Activated CD4-positive, alpha-beta T cell treated with anti-CD3 and anti-CD28 coated beads for 36 hours (primary cell): ENCODE measurements around the gene ART4. TPM values are rescaled to one million over a fixed set of nuclear protein-coding genes. Genes with fewer than 3 reads are reported as not detected.
A peak's percentile ranks its signal among the peaks of the same experiment; 100 is the strongest.

Source experiments
- ATAC-seq: fragments of 200-7000 bp; cut with Tn5 transposase; one replicate; pipeline ENCODE4 v1.10.0; 2021; ENCODE audit warnings: mild to moderate bottlenecking, moderate library complexity
- CTCF ChIA-PET: fragments of 350-600 bp; sonication (Branson Sonifier 250); formaldehyde crosslinking; loops from one replicate; lab custom pipeline; 2021; ENCODE audit warnings: antibody characterized with exemption; lab: Charles Lee
- POLR2A ChIA-PET: fragments of 350-600 bp; sonication (Branson Sonifier 250); formaldehyde crosslinking; loops from one replicate; lab custom pipeline; 2021; ENCODE audit warnings: antibody characterized with exemption, inconsistent platforms; lab: Charles Lee
- DNase-seq: peaks from one replicate; pipeline ENCODE4 v3.0.0-alpha.2; 2020
- H3K27ac Mint-ChIP-seq: one replicate; pipeline ENCODE4 v1.8.0; 2021; ENCODE audit warnings: mixed read lengths
- H3K27me3 Mint-ChIP-seq: one replicate; pipeline ENCODE4 v1.8.0; 2021; ENCODE audit warnings: mixed read lengths
- H3K36me3 Mint-ChIP-seq: one replicate; pipeline ENCODE4 v1.8.0; 2021; ENCODE audit warnings: low read depth, mixed read lengths
- H3K4me1 Mint-ChIP-seq: one replicate; pipeline ENCODE4 v1.8.0; 2021; ENCODE audit warnings: mixed read lengths
- H3K4me3 Mint-ChIP-seq: one replicate; pipeline ENCODE4 v1.8.0; 2021; ENCODE audit warnings: mild to moderate bottlenecking, moderate library complexity, mixed read lengths
- H3K9me3 Mint-ChIP-seq: one replicate; pipeline ENCODE4 v1.8.0; 2021; ENCODE audit warnings: low read depth, mixed read lengths
- intact Hi-C, 2 experiments: fragments of 100-400 bp; cut with DNase I in 1 of 2; cut with micrococcal nuclease in 1 of 2; formaldehyde crosslinking; loops; one replicate each; pipeline versions ENCODE4 v1.14.2 to v1.15.1; 2022 to 2024; cut with DNase I, micrococcal nuclease
- total RNA-seq, 2 experiments: library from RNA; stranded (reverse); gene quantifications; one replicate each; pipeline ENCODE4 v1.2.3, GENCODE V29; 2021

Gene ART4
- total RNA-seq, result not detected

- ChIA-PET CTCF (interaction anchor here (0.7 to 7.4 kb wide), 8 partner anchors 9 to 157 kb away, joined by 3 to 85 read pairs (median 3); no protein-coding TSS in a partner anchor), POLR2A (no interaction called here)
- Mint-ChIP-seq H3K27ac (no peak within 1 kb of the TSS), H3K4me1 (peaks cover 11% of the 10 kb centered on the region), H3K4me3 (no peak within 1 kb of the TSS), H3K9me3 (no peaks in the 10 kb centered on the region), H3K27me3 (peaks cover 2% of the 10 kb centered on the region), H3K36me3 (no peaks in the 10 kb centered on the region)
- DNase-seq (no peak), ATAC-seq (no peak)
- intact Hi-C loops, result loop anchor here (10.0 kb wide), 3 partner anchors 381 to 681 kb away; partner anchors contain the start of gene RERG (in 1 of the 2)
Measured at GRCh38 chr12:14843425-14843887, at the start of gene ART4. ART4 (minus strand) TSS chr12:14843526; CDS start chr12:14843113, 413 bp downstream.

GRCh38 chr12:14892726-14893505 lies 49.6 kb upstream of the ART4 start:
- Mint-ChIP-seq H3K36me3 (no peaks in the 10 kb centered on the region), H3K4me1 (no peaks in the 10 kb centered on the region), H3K27ac (no peak overlapping the region), H3K4me3 (no peak overlapping the region), H3K27me3 (peaks cover 4% of the 10 kb centered on the region), H3K9me3 (no peaks in the 10 kb centered on the region)
- CTCF ChIA-PET, result interaction anchor here (1.5 to 2.2 kb wide), 2 partner anchors 102 to 263 kb away, joined by 6 to 11 read pairs; no protein-coding TSS in a partner anchor
- DNase-seq, result no peak
- intact Hi-C loops, result no loop called here
- no peak for ATAC-seq
- POLR2A ChIA-PET, result no interaction called here

- Mint-ChIP-seq H3K27ac (no peak overlapping the region), H3K4me3 (no peak overlapping the region), H3K36me3 (no peaks in the 10 kb centered on the region), H3K27me3 (peaks cover 9% of the 10 kb centered on the region), H3K9me3 (no peaks in the 10 kb centered on the region), H3K4me1 (peaks cover under 1% of the 10 kb centered on the region)
- ChIA-PET CTCF (no interaction called here), POLR2A (no interaction called here)
- ATAC-seq (no peak), DNase-seq (no peak)
- intact Hi-C loops, result no loop called here
Measured at GRCh38 chr12:14890701-14891100, 47.4 kb upstream of the ART4 start.

- DNase-seq, result no peak
- CTCF ChIA-PET, result interaction anchor here (0.6 to 1.6 kb wide), 2 partner anchors 109 to 164 kb away, joined by 3 to 5 read pairs; no protein-coding TSS in a partner anchor
- ATAC-seq, result no peak
- H3K4me3 Mint-ChIP-seq, result no peak overlapping the region
- no peak overlapping the region for H3K27ac Mint-ChIP-seq
- no peaks in the 10 kb centered on the region for H3K36me3 Mint-ChIP-seq
- intact Hi-C loops, result no loop called here
- H3K9me3 Mint-ChIP-seq, result no peaks in the 10 kb centered on the region
- POLR2A ChIA-PET, result no interaction called here
- peaks cover 16% of the 10 kb centered on the region for H3K4me1 Mint-ChIP-seq
- peaks cover 13% of the 10 kb centered on the region for H3K27me3 Mint-ChIP-seq
Measured at GRCh38 chr12:14886271-14886670, 42.9 kb upstream of the ART4 start.

GRCh38 chr12:14885718-14886221 lies 42.4 kb upstream of the ART4 start, which contains the start of gene MGP:
MGP (minus strand) TSS chr12:14885854; CDS start chr12:14885791, 63 bp downstream.
- POLR2A ChIA-PET, result no interaction called here
- no peaks in the 10 kb centered on the region for H3K36me3 Mint-ChIP-seq
- H3K9me3 Mint-ChIP-seq, result no peaks in the 10 kb centered on the region
- intact Hi-C loops, result loop anchor here in 1 of 2 experiments (2.0 kb wide), 1 partner anchor 25 kb away; no protein-coding TSS in a partner anchor
- no peak within 1 kb of the TSS for H3K4me3 Mint-ChIP-seq
- peaks cover 19% of the 10 kb centered on the region for H3K4me1 Mint-ChIP-seq
- peaks cover 13% of the 10 kb centered on the region for H3K27me3 Mint-ChIP-seq
- no peak within 1 kb of the TSS for H3K27ac Mint-ChIP-seq
- CTCF ChIA-PET, result interaction anchor here (0.6 kb wide), 1 partner anchor 165 kb away, joined by 3 read pairs; no protein-coding TSS in a partner anchor
- no peak for DNase-seq
- ATAC-seq, result no peak

GRCh38 chr12:14884458-14884878 lies 41.1 kb upstream of the ART4 start:
- CTCF ChIA-PET, result interaction anchor here (1.0 to 1.2 kb wide), 4 partner anchors 11 to 27 kb away, joined by 3 to 4 read pairs (median 4); no protein-coding TSS in a partner anchor
- Mint-ChIP-seq H3K27me3 (peaks cover 13% of the 10 kb centered on the region), H3K36me3 (no peaks in the 10 kb centered on the region), H3K4me3 (no peak overlapping the region), H3K27ac (no peak overlapping the region), H3K4me1 (peaks cover 24% of the 10 kb centered on the region), H3K9me3 (no peaks in the 10 kb centered on the region)
- peak; percentile 91 for ATAC-seq
- intact Hi-C loops, result loop anchor here in 1 of 2 experiments (2.0 kb wide), 1 partner anchor 26 kb away; no protein-coding TSS in a partner anchor
- POLR2A ChIA-PET, result no interaction called here
- DNase-seq, result peak; percentile 86

GRCh38 chr12:14883686-14884085 lies 40.4 kb upstream of the ART4 start:
- H3K4me1 Mint-ChIP-seq, result peaks cover 24% of the 10 kb centered on the region
- H3K4me3 Mint-ChIP-seq, result no peak overlapping the region
- ChIA-PET CTCF (interaction anchor here (0.8 to 1.2 kb wide), 5 partner anchors 13 to 112 kb away, joined by 3 to 4 read pairs (median 4); no protein-coding TSS in a partner anchor), POLR2A (no interaction called here)
- intact Hi-C loops, result loop anchor here in 1 of 2 experiments (2.0 kb wide), 1 partner anchor 27 kb away; no protein-coding TSS in a partner anchor
- H3K27me3 Mint-ChIP-seq, result peaks cover 13% of the 10 kb centered on the region
- H3K9me3 Mint-ChIP-seq, result no peaks in the 10 kb centered on the region
- DNase-seq (no peak), ATAC-seq (no peak)
- H3K36me3 Mint-ChIP-seq, result no peaks in the 10 kb centered on the region
- no peak overlapping the region for H3K27ac Mint-ChIP-seq

- DNase-seq, result no peak
- Mint-ChIP-seq H3K27me3 (peaks cover 4% of the 10 kb centered on the region), H3K27ac (peak overlapping the region; percentile 65), H3K36me3 (no peaks in the 10 kb centered on the region), H3K4me3 (no peak overlapping the region), H3K4me1 (peaks cover 24% of the 10 kb centered on the region), H3K9me3 (no peaks in the 10 kb centered on the region)
- CTCF ChIA-PET, result no interaction called here
- intact Hi-C loops, result no loop called here
- POLR2A ChIA-PET, result no interaction called here
- ATAC-seq, result no peak
Measured at GRCh38 chr12:14880890-14881453, 37.6 kb upstream of the ART4 start.

- ATAC-seq, result no peak
- Mint-ChIP-seq H3K4me3 (no peak overlapping the region), H3K36me3 (no peaks in the 10 kb centered on the region), H3K4me1 (peaks cover 15% of the 10 kb centered on the region), H3K27me3 (no peaks in the 10 kb centered on the region), H3K27ac (no peak overlapping the region), H3K9me3 (no peaks in the 10 kb centered on the region)
- ChIA-PET POLR2A (no interaction called here), CTCF (no interaction called here)
- no peak for DNase-seq
- intact Hi-C loops, result no loop called here
Measured at GRCh38 chr12:14879222-14879933, 36.1 kb upstream of the ART4 start.

- Mint-ChIP-seq H3K27me3 (no peaks in the 10 kb centered on the region), H3K9me3 (no peaks in the 10 kb centered on the region), H3K4me3 (no peak overlapping the region), H3K27ac (no peak overlapping the region), H3K4me1 (peaks cover 12% of the 10 kb centered on the region), H3K36me3 (no peaks in the 10 kb centered on the region)
- intact Hi-C loops, result no loop called here
- ChIA-PET CTCF (no interaction called here), POLR2A (no interaction called here)
- DNase-seq (no peak), ATAC-seq (no peak)
Measured at GRCh38 chr12:14878488-14878887, 35.2 kb upstream of the ART4 start.

- DNase-seq (no peak), ATAC-seq (peak; percentile 30)
- H3K9me3 Mint-ChIP-seq, result no peaks in the 10 kb centered on the region
- no peak overlapping the region for H3K27ac Mint-ChIP-seq
- H3K4me1 Mint-ChIP-seq, result peaks cover 12% of the 10 kb centered on the region
- POLR2A ChIA-PET, result no interaction called here
- no peaks in the 10 kb centered on the region for H3K27me3 Mint-ChIP-seq
- CTCF ChIA-PET, result interaction anchor here (0.6 to 1.2 kb wide), 4 partner anchors 10 to 135 kb away, joined by 3 read pairs; no protein-coding TSS in a partner anchor
- no peaks in the 10 kb centered on the region for H3K36me3 Mint-ChIP-seq
- no peak overlapping the region for H3K4me3 Mint-ChIP-seq
- intact Hi-C loops, result no loop called here
Measured at GRCh38 chr12:14876833-14877232, 33.5 kb upstream of the ART4 start.
